ENCODE measurements around the gene ACTN4.

- no peak for TF ChIP-seq EZH2 (IDR thresholded peaks at IDR 0.05; ENCODE audit: borderline replicate concordance, low read length)
- TF ChIP-seq CTCF (conservative IDR thresholded peaks at IDR 0.05 in 1 of 2, IDR thresholded peaks at IDR 0.05 in 1 of 2; ENCODE audit: extremely low read depth in 1 of 2, insufficient read depth in 1 of 2, low read depth in 1 of 2, low read length in 2 of 2) = peak; percentile 14 to 33
Observed at GRCh38 chr19:38698225-38699026, 51.0 kb downstream of the ACTN4 start.

All from mammary epithelial cell (primary cell).